HFFc6 (cell line): ENCODE measurements around the gene MAPK8IP1. TPM values are rescaled to one million over a fixed set of nuclear protein-coding genes. Genes with fewer than 3 reads are reported as not detected.

ENCODE experiments used
- DNase-seq: peaks from one replicate; pipeline ENCODE4 v3.0.0-alpha.2; 2018
- H3K27ac Mint-ChIP-seq: 2 replicates; pipeline ENCODE4 v1.8.0; 2020; ENCODE audit warnings: mild to moderate bottlenecking, mixed read lengths
- H3K27me3 Mint-ChIP-seq: 2 replicates; pipeline ENCODE4 v1.8.0; 2021; ENCODE audit warnings: mild to moderate bottlenecking, moderate library complexity, mixed read lengths; ENCODE audit not compliant: insufficient read depth
- H3K36me3 Mint-ChIP-seq: 2 replicates; pipeline ENCODE4 v1.8.0; 2021; ENCODE audit warnings: low read depth, mixed read lengths
- H3K4me1 Mint-ChIP-seq: 2 replicates; pipeline ENCODE4 v1.8.0; 2020; ENCODE audit warnings: low read depth, mixed read lengths
- H3K4me3 Mint-ChIP-seq: 2 replicates; pipeline ENCODE4 v1.8.0; 2020; ENCODE audit warnings: mild to moderate bottlenecking, moderate library complexity, mixed read lengths
- H3K9me3 Mint-ChIP-seq: 2 replicates; pipeline ENCODE4 v1.8.0; 2020; ENCODE audit warnings: mild to moderate bottlenecking, mixed read lengths
- CTCF ChIP-seq: fragments of 200-600 bp; sonication (generic); IDR thresholded peaks from 2 replicates; pipeline ENCODE4 v1.5.0; 2021; ENCODE audit warnings: antibody characterized with exemption, mild to moderate bottlenecking
- total RNA-seq, 6 experiments: library from RNA; stranded (reverse); fragmentation: NEBNext Ultra II Directional; extraction: Animal tissue kit (Norgen Biotek cat#: 25700); gene quantifications; 2 replicates in 1 of 6; 3 replicates in 5 of 6; pipeline ENCODE4 v1.2.3, GENCODE V29; 2021

The MAPK8IP1 gene
- total RNA-seq, 6 experiments from 2014 or later = 7.4 to 10.0 (median 8.7) TPM

GRCh38 chr11:45880772-45881570 is 4.5 kb upstream of the MAPK8IP1 start:
- Mint-ChIP-seq H3K4me1 (peaks cover 16% of the 10 kb centered on the region), H3K36me3 (peaks cover 10% of the 10 kb centered on the region), H3K27ac (no peak overlapping the region), H3K27me3 (peaks cover 2% of the 10 kb centered on the region), H3K4me3 (no peak overlapping the region), H3K9me3 (no peaks in the 10 kb centered on the region)
- TF ChIP-seq CTCF = no peak
- DNase-seq = no peak

DNA sequence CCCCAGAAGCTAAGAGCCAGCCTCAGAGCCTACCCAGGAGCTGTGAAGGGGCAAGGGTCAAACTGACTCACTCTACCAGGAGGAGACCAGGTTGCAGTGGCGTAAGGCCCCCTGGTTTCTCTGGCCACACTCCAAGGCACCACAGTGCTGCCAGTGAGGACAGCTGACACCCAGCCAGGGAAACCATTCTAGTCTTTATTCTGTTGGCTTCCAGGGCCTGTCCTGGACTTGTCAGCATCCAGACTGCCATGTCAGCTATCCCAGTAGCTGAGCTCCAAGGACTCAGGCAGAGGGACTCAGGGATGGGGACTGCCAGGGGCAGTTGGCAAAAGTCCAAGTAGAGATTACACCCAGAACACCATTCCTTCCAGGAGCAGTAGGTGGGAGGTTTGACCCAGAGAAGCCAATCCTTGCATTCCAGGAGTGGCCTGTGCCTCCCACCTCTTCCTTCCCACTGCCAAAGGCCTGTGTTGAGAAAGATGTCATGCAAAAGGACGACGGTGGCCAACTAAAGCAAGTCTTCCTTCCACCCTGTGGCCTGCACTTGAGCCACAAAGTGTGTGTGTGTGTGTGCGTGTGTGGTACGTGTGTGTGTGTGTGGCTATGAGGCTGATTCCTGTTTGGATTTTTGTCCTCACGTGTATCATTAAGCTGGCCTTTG is 3.6 kb upstream of the MAPK8IP1 start:
- TF ChIP-seq CTCF = no peak
- DNase-seq = no peak
- Mint-ChIP-seq H3K36me3 (peaks cover 10% of the 10 kb centered on the region), H3K9me3 (no peaks in the 10 kb centered on the region), H3K27ac (no peak overlapping the region), H3K27me3 (peaks cover 6% of the 10 kb centered on the region), H3K4me1 (peaks cover 16% of the 10 kb centered on the region), H3K4me3 (no peak overlapping the region)

GRCh38 chr11:45884596-45885185 is 760 bp upstream of the MAPK8IP1 start:
- no peaks in the 10 kb centered on the region for H3K9me3 Mint-ChIP-seq
- peaks cover 6% of the 10 kb centered on the region for H3K36me3 Mint-ChIP-seq
- DNase-seq = no peak
- peaks cover 10% of the 10 kb centered on the region for H3K27me3 Mint-ChIP-seq
- H3K4me1 Mint-ChIP-seq = peaks cover 11% of the 10 kb centered on the region
- no peak for TF ChIP-seq CTCF
- peak overlapping the region; percentile 57 for H3K4me3 Mint-ChIP-seq
- no peak overlapping the region for H3K27ac Mint-ChIP-seq

DNA sequence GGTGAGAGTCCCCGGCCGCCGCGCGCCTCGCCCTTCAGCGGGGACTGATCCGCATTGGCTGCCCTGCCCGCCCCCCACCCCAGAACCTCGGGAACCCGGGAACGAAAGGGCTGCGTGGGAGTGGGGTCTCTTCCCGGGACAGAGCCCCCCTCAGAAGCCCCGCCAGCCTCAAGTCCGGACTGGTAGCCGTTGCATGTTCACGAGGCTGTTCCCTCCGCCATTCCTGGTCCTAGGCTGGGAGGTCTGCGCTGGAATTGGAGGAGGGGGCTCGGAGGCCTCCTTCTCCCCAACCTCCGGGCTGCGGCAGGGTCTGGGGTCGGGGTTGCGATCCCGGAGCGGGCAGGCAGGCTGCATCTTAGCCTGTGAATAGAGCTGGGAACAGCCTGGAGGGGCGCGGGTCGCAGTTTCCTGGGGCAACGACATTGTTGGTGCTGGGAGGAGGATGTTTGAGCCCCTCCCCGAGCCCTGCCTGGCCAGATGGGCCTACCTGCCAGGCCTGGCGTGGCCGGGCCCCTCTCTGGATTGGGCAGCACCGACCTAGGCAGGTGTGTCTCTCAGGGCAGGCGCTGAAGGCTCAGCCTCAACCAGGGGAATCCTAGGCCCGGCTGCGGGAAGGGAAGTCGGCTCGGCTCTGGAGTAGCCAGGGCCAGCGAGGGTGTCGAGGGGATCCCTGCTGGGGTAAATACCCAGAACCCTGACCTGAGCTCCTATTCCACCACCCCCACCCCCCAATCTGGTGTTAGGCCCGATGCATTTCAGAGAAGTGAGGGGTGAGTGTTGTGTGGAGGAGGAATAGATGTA is 670 bp downstream of the MAPK8IP1 start:
- no peak for DNase-seq
- H3K4me3 Mint-ChIP-seq = no peak overlapping the region
- no peaks in the 10 kb centered on the region for H3K4me1 Mint-ChIP-seq
- no peak for TF ChIP-seq CTCF
- no peak overlapping the region for H3K27ac Mint-ChIP-seq
- no peaks in the 10 kb centered on the region for H3K9me3 Mint-ChIP-seq
- H3K36me3 Mint-ChIP-seq = peaks cover 5% of the 10 kb centered on the region
- H3K27me3 Mint-ChIP-seq = peaks cover 14% of the 10 kb centered on the region

DNA sequence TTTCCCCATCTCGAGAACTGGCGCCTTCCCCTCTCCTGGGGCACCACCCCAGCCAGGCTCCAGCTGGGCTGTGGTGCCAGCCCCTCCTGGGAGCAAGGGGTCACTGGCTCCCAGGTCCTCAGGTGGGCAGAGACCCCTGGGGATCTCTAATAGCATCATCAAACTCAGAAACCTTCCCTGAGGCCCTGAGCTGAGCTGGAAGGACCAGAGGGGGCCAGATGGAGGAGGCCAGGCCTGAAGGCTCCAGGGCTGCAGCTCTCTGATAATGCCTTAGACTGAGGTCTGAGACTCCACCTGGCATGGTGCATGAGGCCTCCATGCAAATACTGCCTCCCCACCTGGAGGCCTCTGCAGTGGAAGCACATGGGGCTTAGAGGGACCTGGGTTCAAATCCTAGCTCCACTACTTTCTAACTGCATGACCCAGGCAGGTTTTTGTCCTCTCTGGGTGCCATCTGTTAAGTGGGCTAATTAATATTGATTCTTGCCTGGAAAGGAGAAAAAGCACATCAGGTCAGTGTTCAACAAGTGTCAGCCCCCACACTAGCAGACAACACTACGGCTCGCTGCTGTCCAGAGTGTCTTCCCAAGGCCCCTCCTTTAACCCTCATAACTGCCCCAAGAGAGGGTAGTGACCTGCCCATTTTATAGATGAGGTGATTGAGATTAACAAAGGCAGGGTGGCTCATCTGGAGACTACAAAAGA is 1.5 kb downstream of the MAPK8IP1 start:
- no peak for DNase-seq
- Mint-ChIP-seq H3K4me1 (no peaks in the 10 kb centered on the region), H3K9me3 (no peaks in the 10 kb centered on the region), H3K27ac (no peak overlapping the region), H3K36me3 (peaks cover 5% of the 10 kb centered on the region), H3K4me3 (no peak overlapping the region), H3K27me3 (peaks cover 17% of the 10 kb centered on the region)
- no peak for TF ChIP-seq CTCF
